WI38 (cell line): ENCODE data around the gene MORN4.

Experiments used
- H3K4me3 ChIP-seq: 2 replicates; pipeline ENCODE4 v1.5.1; 2011; ENCODE audit warnings: low read depth, mild to moderate bottlenecking, control low read depth, low read length
- CTCF ChIP-seq: IDR thresholded peaks from 2 replicates; pipeline ENCODE4 v1.5.1; 2012; ENCODE audit warnings: low read depth, mild to moderate bottlenecking, control low read depth, low read length

The MORN4 gene

GRCh38 chr10:97573021-97573420 is 60.3 kb downstream of the MORN4 start:
- no peak overlapping the region for H3K4me3 ChIP-seq
- no peak for TF ChIP-seq CTCF

GRCh38 chr10:97572214-97572989 is 60.9 kb downstream of the MORN4 start, which contains the start of gene ANKRD2:
Gene ANKRD2 (plus strand): TSS chr10:97572779. CDS start chr10:97572789, 10 bp downstream.
- H3K4me3 ChIP-seq: no peak within 1 kb of the TSS
- TF ChIP-seq CTCF: peak; percentile 86

- no peak overlapping the region for H3K4me3 ChIP-seq
- no peak for TF ChIP-seq CTCF
These were observed 61.7 kb downstream of the MORN4 start for GRCh38 chr10:97571622-97572021.

- TF ChIP-seq CTCF: no peak
- no peak overlapping the region for H3K4me3 ChIP-seq
These were observed 62.4 kb downstream of the MORN4 start for GRCh38 chr10:97570789-97571471.

GRCh38 chr10:97570146-97570788 is 63.0 kb downstream of the MORN4 start:
- no peak overlapping the region for H3K4me3 ChIP-seq
- no peak for TF ChIP-seq CTCF

- H3K4me3 ChIP-seq: no peak overlapping the region
- no peak for TF ChIP-seq CTCF
These were observed 65.4 kb downstream of the MORN4 start for GRCh38 chr10:97567891-97568290.
